ENCODE results near the gene ANKRD55. TPM values are rescaled to one million over a fixed set of nuclear protein-coding genes. Genes with fewer than 3 reads are reported as not detected.
"Not testable (repeated sequence)": the region's sequence is repeated elsewhere in the genome, so short reads cannot be mapped to it uniquely, and the experiment has no call there.

Gene ANKRD55
- polyA plus RNA-seq, 1 donor from 2014 or later = 1.5 TPM

- Mint-ChIP-seq H3K4me1 (peaks cover 0 to 9% (median 8%) of the 10 kb centered on the region in 3 donors), H3K4me3 (no peak overlapping the region)
These were observed 141.0 kb downstream of the ANKRD55 start for GRCh38 chr5:56092115-56092514.

DNA sequence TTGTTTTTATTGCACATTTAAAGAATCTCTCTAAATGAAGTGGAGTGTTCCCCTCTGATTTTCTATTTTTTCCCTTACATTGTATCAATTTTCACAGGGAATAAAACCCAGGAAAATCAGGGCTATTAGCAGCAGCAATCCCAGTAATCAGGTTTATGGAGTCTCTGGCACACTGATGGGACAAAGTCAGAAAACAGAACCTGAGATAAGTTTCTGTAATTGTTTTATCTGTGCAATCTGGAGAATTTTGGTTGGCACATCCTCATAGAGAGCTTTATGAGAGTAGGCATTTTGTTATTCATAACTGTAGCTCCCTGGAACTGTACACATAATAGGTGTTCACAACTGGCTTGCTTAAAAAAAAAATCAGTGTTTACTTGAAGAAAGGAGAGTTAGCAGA is 141.5 kb downstream of the ANKRD55 start:
- Mint-ChIP-seq H3K36me3 (no peaks in the 10 kb centered on the region), H3K9me3 (no peaks in the 10 kb centered on the region), H3K4me1 (peaks cover 0 to 9% (median 8%) of the 10 kb centered on the region in 3 donors), H3K27me3 (peaks cover 1% of the 10 kb centered on the region), H3K4me3 (no peak overlapping the region), H3K27ac (no peak overlapping the region)

More at GRCh38 chr5:56092115-56092514, 141.0 kb downstream of the ANKRD55 start:
- Mint-ChIP-seq H3K27me3 (peaks cover 1% of the 10 kb centered on the region), H3K9me3 (no peaks in the 10 kb centered on the region), H3K36me3 (no peaks in the 10 kb centered on the region), H3K27ac (no peak overlapping the region)

DNA sequence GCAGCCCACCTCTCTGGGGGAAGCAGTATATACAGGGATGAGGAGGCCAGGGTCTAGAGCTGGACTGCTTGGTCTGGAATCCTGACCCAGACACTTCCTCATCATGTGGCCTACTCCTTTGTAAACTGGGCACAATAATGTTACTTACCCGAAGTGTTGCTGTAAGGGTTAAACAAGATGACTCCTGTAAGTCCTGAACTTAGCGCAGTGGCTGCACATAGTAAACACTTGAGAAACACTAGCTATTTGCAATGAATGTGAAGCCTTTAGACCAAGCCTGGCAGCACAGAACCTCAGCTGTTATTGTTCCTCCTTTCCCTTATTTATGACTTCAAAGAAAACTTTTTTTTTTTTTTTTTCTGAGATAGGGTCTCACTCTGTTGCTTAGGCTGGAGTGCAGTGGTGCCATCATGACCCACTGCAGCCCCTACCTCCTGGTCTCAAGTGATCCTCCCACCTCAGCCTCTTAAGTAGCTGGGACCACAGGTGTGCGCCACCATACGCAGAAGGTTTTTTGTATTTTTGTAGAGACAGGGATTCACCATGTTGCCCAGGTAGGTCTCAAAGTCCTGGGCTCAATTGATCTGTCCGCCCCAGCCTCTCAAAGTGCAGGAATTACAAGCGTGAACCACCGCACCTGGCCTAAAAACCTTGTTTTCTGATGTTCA is 142.2 kb downstream of the ANKRD55 start:
- peaks cover 0 to 9% (median 8%) of the 10 kb centered on the region in 3 donors for H3K4me1 Mint-ChIP-seq
- peak overlapping the region in 1 of 4 donors; percentile 15 for H3K4me3 Mint-ChIP-seq
- H3K27ac Mint-ChIP-seq = no peak overlapping the region
- no peaks in the 10 kb centered on the region for H3K9me3 Mint-ChIP-seq
- no peaks in the 10 kb centered on the region for H3K36me3 Mint-ChIP-seq
- H3K27me3 Mint-ChIP-seq = peaks cover 3% of the 10 kb centered on the region

GRCh38 chr5:56088967-56089829 is 143.9 kb downstream of the ANKRD55 start:
- no peak overlapping the region for H3K4me3 Mint-ChIP-seq
- no peaks in the 10 kb centered on the region for H3K36me3 Mint-ChIP-seq
- H3K9me3 Mint-ChIP-seq = no peaks in the 10 kb centered on the region
- H3K27me3 Mint-ChIP-seq = peaks cover 7% of the 10 kb centered on the region
- no peak overlapping the region for H3K27ac Mint-ChIP-seq
- peaks cover 0 to 3% (median under 1%) of the 10 kb centered on the region in 3 donors for H3K4me1 Mint-ChIP-seq

GRCh38 chr5:56088431-56088949 is 144.6 kb downstream of the ANKRD55 start:
- no peaks in the 10 kb centered on the region for H3K36me3 Mint-ChIP-seq
- H3K9me3 Mint-ChIP-seq = peaks cover 0 to 1% (median 1%) of the 10 kb centered on the region in 3 donors
- peak overlapping the region in 1 of 3 donors; percentile 10 for H3K27ac Mint-ChIP-seq
- peaks cover 9% of the 10 kb centered on the region for H3K27me3 Mint-ChIP-seq
- peaks cover 0 to 3% (median 0%) of the 10 kb centered on the region in 3 donors for H3K4me1 Mint-ChIP-seq
- no peak overlapping the region for H3K4me3 Mint-ChIP-seq

DNA sequence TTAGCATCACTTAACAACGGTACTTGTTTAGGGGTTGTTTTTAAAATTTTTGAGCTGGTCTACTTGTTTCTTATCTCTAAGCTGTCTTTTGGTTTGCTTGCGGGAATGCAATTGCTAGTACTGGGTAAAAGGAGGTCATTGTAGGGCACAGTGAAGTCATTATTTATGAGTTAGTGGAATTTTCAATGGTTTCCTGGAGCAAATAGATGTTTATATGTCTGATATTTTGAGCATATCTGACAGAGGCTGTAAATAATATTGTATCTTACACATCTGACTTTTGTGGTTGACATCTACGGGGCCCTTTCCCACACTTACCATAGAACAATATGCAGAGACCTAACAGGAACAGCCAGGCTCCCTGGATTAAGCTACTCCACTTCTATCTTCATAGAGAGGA is 147.9 kb downstream of the ANKRD55 start:
- peaks cover 15% of the 10 kb centered on the region for H3K27me3 Mint-ChIP-seq
- H3K4me1 Mint-ChIP-seq = peaks cover 5 to 11% (median 9%) of the 10 kb centered on the region in 3 donors
- H3K36me3 Mint-ChIP-seq = no peaks in the 10 kb centered on the region
- H3K9me3 Mint-ChIP-seq = peaks cover 0 to 3% (median 3%) of the 10 kb centered on the region in 3 donors
- H3K4me3 Mint-ChIP-seq = no peak overlapping the region
- H3K27ac Mint-ChIP-seq = peak overlapping the region in 1 of 3 donors; percentile 16

DNA sequence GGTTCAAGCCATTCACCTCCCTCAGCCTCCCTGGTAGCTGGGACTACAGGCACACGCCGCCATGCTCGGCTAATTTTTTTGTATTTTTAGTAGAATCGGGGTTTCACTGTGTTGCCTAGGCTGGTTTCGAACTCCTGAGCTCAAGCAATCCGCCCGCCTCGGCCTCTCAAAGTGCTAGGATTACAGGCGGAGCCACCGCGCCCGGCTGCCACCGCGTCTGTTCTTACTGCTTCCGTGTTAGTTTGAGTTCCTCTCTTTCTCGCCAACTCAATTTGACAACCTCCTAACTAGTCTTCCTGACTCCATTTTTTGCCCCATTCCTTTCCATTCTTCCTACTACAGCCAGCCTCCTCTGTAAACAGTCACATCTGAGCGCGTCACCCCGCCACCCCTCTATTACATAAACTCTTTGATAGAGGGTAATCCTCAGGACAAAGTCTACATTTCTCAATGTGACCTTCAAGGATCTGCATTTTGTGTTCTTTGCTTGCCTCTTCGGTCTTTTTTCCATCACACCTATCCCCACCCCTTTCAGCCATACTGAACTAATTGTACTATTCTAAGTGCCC is 149.8 kb downstream of the ANKRD55 start:
- peaks cover 18% of the 10 kb centered on the region for H3K27me3 Mint-ChIP-seq
- no peak overlapping the region for H3K27ac Mint-ChIP-seq
- no peak overlapping the region for H3K4me3 Mint-ChIP-seq
- peaks cover 5 to 13% (median 9%) of the 10 kb centered on the region in 3 donors for H3K4me1 Mint-ChIP-seq
- H3K36me3 Mint-ChIP-seq = no peaks in the 10 kb centered on the region
- H3K9me3 Mint-ChIP-seq = peaks cover 0 to 3% (median 3%) of the 10 kb centered on the region in 3 donors

DNA sequence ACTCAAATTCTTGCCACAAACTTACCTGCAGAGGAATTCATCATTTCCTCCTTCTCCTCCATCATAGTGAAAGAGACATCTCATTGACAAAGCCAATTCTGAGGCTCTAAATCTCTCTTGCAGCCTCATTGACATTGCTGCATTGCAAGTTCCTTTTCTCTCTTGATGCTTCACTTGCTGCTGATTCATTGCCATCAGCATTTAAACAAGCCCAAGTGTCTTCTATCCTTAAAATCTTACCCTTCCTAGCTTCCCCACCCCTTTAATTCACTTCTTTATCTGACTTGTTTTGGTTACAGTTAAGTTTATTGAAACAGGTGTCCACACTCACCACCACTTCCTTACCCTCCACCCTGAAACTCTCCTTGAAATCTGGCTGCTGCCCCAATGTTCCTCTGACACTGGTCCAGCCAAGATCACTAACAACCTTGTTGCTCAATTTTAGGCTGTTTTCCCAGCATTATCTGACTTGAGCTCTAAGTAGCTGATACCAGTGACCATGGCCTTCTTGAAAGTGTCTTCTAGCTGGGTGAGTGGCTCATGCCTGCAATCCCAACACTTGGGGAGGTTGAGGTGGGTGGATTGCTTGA is 152.0 kb downstream of the ANKRD55 start:
- H3K4me1 Mint-ChIP-seq = peaks cover 5 to 14% (median 13%) of the 10 kb centered on the region in 3 donors
- not testable (repeated sequence) for H3K9me3 Mint-ChIP-seq, H3K4me3 Mint-ChIP-seq, H3K27ac Mint-ChIP-seq, H3K36me3 Mint-ChIP-seq
- peaks cover 20% of the 10 kb centered on the region for H3K27me3 Mint-ChIP-seq

DNA sequence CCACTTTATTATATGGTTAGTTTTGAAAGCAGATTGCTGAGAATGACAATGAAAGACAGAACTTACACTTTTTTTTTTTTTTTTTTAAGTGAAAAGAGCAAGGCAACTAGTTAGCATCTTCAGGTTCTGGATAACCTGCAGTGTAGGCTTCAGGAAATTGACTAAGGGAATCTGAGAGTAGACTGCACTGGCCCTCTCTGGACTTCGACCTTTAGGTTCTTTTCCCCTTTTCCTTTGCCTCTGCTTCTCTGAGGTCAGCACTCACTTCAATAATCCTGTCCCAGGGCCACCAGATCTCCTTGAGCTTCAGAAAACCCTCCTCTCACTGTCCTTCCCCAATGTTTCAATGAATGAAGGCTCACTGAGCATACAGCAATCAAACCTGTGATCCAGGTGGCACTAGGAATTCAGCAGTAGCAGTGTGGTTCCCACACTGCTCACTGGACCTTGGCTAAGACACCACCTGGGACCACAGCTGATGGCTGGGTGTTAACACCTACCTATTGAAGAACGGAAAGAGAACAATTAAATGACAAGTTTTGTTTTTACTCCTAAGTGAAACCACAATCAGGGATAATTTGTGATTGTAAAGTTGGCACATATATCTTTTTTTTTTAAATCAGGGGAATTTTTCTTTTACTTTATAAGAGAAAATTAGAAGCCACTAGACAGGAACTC is 152.6 kb downstream of the ANKRD55 start:
- no peak overlapping the region for H3K4me3 Mint-ChIP-seq
- H3K27ac Mint-ChIP-seq = peak overlapping the region in 1 of 3 donors; percentile 49
- no peaks in the 10 kb centered on the region for H3K36me3 Mint-ChIP-seq
- peaks cover 20% of the 10 kb centered on the region for H3K27me3 Mint-ChIP-seq
- H3K4me1 Mint-ChIP-seq = peaks cover 5 to 14% (median 13%) of the 10 kb centered on the region in 3 donors
- H3K9me3 Mint-ChIP-seq = peaks cover 0 to 3% (median 3%) of the 10 kb centered on the region in 3 donors

GRCh38 chr5:56079157-56079500 is 154.0 kb downstream of the ANKRD55 start:
- H3K36me3 Mint-ChIP-seq, H3K4me3 Mint-ChIP-seq, H3K9me3 Mint-ChIP-seq, H3K27ac Mint-ChIP-seq: not testable (repeated sequence)
- Mint-ChIP-seq H3K4me1 (peaks cover 5 to 14% (median 13%) of the 10 kb centered on the region in 3 donors), H3K27me3 (peaks cover 17% of the 10 kb centered on the region)

- peaks cover 5 to 15% (median 13%) of the 10 kb centered on the region in 3 donors for H3K4me1 Mint-ChIP-seq
- H3K36me3 Mint-ChIP-seq = peaks cover 3% of the 10 kb centered on the region
These were observed 154.6 kb downstream of the ANKRD55 start for GRCh38 chr5:56078278-56079156.

GRCh38 chr5:56077796-56078233 is 155.3 kb downstream of the ANKRD55 start:
- Mint-ChIP-seq H3K4me1 (peaks cover 5 to 16% (median 13%) of the 10 kb centered on the region in 3 donors), H3K27ac (peak overlapping the region in 1 of 3 donors; percentile 45), H3K4me3 (peak overlapping the region in 1 of 4 donors; percentile 87), H3K9me3 (peaks cover 0 to 3% (median 0%) of the 10 kb centered on the region in 3 donors), H3K27me3 (peaks cover 14% of the 10 kb centered on the region), H3K36me3 (peaks cover 3% of the 10 kb centered on the region)

More at GRCh38 chr5:56078278-56079156, 154.6 kb downstream of the ANKRD55 start:
- no peak overlapping the region for H3K4me3 Mint-ChIP-seq
- H3K27ac Mint-ChIP-seq = peak overlapping the region in 1 of 3 donors; percentile 45
- H3K27me3 Mint-ChIP-seq = peaks cover 16% of the 10 kb centered on the region
- H3K9me3 Mint-ChIP-seq = peaks cover 0 to 2% (median 2%) of the 10 kb centered on the region in 3 donors

- Mint-ChIP-seq H3K36me3 (peaks cover 3% of the 10 kb centered on the region), H3K4me1 (peaks cover 2 to 19% (median 13%) of the 10 kb centered on the region in 3 donors), H3K4me3 (no peak overlapping the region), H3K27ac (no peak overlapping the region), H3K27me3 (peaks cover 14% of the 10 kb centered on the region), H3K9me3 (peaks cover 0 to 4% (median 0%) of the 10 kb centered on the region in 3 donors)
These were observed 156.6 kb downstream of the ANKRD55 start for GRCh38 chr5:56076486-56076885.
